Measurements from ENCODE around the gene FHOD1.

FHOD1 gene

DNA sequence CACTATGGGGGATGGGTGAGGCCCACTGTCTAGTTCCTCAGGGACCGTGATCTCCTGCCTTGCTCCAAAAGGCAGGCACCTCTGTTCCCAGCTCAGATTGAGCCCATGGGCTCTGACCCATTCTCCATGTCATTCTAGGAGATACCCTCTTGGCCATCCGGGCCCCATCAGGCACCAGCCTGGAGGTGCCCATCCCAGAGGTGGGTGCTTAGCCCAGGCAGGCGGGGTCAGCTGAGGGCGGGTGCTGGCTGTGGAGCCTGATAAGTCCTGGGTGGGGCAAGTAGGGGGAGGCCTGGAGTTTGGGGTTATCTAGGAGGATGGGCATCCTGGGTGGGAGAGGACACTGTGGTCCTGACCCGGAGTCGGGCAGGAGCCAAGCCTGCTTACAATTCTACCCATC is 53.0 kb downstream of the FHOD1 start:
- TF ChIP-seq EZH2 (IDR thresholded peaks at IDR 0.05; ENCODE audit: borderline replicate concordance, low read length): no peak
- TF ChIP-seq, protein P1, sequence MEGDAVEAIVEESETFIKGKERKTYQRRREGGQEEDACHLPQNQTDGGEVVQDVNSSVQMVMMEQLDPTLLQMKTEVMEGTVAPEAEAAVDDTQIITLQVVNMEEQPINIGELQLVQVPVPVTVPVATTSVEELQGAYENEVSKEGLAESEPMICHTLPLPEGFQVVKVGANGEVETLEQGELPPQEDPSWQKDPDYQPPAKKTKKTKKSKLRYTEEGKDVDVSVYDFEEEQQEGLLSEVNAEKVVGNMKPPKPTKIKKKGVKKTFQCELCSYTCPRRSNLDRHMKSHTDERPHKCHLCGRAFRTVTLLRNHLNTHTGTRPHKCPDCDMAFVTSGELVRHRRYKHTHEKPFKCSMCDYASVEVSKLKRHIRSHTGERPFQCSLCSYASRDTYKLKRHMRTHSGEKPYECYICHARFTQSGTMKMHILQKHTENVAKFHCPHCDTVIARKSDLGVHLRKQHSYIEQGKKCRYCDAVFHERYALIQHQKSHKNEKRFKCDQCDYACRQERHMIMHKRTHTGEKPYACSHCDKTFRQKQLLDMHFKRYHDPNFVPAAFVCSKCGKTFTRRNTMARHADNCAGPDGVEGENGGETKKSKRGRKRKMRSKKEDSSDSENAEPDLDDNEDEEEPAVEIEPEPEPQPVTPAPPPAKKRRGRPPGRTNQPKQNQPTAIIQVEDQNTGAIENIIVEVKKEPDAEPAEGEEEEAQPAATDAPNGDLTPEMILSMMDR (IDR thresholded peaks at IDR 0.05; ENCODE audit: low read length): no peak
- Histone ChIP-seq H3K27me3 (ENCODE audit: insufficient read depth, low read length) (no peaks in the 10 kb centered on the region), H3K79me2 (ENCODE audit: insufficient read depth, low read length) (peaks cover 16% of the 10 kb centered on the region), H3K4me1 (ENCODE audit: insufficient read depth, low read length, severe bottlenecking) (peaks cover 30% of the 10 kb centered on the region), H3K27ac (ENCODE audit: low read depth, low read length, poor library complexity, severe bottlenecking) (no peak overlapping the region), H3K4me3 (ENCODE audit: low read depth, low read length, poor library complexity, severe bottlenecking) (no peak overlapping the region), H3K36me3 (ENCODE audit: insufficient read depth, low read length) (peaks cover 52% of the 10 kb centered on the region), H3K4me2 (ENCODE audit: low read length) (no peak overlapping the region), H3F3A (ENCODE audit: insufficient read depth, low read length) (no peaks in the 10 kb centered on the region), H2AFZ (ENCODE audit: low read length) (no peak overlapping the region), H3K9ac (ENCODE audit: low read length) (no peak overlapping the region), H4K20me1 (ENCODE audit: insufficient read depth, low read length) (no peaks in the 10 kb centered on the region), H3K9me2 (ENCODE audit: low read depth, low read length) (no peaks in the 10 kb centered on the region), H3K9me3 (ENCODE audit: low read length) (no peaks in the 10 kb centered on the region)

DNA sequence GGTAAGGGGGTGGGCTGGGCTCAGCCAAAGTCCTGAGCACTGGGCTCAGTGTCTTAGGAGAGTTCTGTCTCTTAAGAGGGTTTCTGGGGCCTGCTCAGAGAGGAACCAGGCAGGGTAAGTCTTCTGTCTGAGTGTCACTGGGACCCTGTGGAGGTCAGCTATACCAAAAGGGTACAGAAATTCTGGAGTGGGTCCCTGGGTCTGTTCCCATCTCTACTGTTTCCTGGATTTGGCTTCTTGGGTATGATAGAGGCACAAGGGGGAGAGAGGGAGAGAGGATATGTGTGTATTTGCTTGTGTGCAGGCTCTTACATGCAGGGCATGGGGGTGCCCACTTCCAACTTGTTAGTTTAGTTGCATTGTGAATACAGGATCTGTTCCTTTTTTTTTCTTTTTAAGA is 53.7 kb downstream of the FHOD1 start:
- peaks cover 16% of the 10 kb centered on the region for H3K79me2 ChIP-seq (ENCODE audit: insufficient read depth, low read length)
- H4K20me1 ChIP-seq (ENCODE audit: insufficient read depth, low read length): no peaks in the 10 kb centered on the region
- H3K4me1 ChIP-seq (ENCODE audit: insufficient read depth, low read length, severe bottlenecking): peaks cover 23% of the 10 kb centered on the region
- H2AFZ ChIP-seq (ENCODE audit: low read length): no peak overlapping the region
- H3K4me3 ChIP-seq (ENCODE audit: low read depth, low read length, poor library complexity, severe bottlenecking): peak overlapping the region; percentile 98
- no peak for TF ChIP-seq EZH2 (IDR thresholded peaks at IDR 0.05; ENCODE audit: borderline replicate concordance, low read length)
- TF ChIP-seq, protein P1 (IDR thresholded peaks at IDR 0.05; ENCODE audit: low read length): no peak
- peak overlapping the region; percentile 97; the same call in 1 of the 2 replicates for H3K9ac ChIP-seq (ENCODE audit: low read length)
- H3K36me3 ChIP-seq (ENCODE audit: insufficient read depth, low read length): peaks cover 48% of the 10 kb centered on the region
- H3K4me2 ChIP-seq (ENCODE audit: low read length): peak overlapping the region; percentile 99
- no peaks in the 10 kb centered on the region for H3K9me2 ChIP-seq (ENCODE audit: low read depth, low read length)
- H3K27me3 ChIP-seq (ENCODE audit: insufficient read depth, low read length): no peaks in the 10 kb centered on the region
- H3F3A ChIP-seq (ENCODE audit: insufficient read depth, low read length): no peaks in the 10 kb centered on the region
- no peaks in the 10 kb centered on the region for H3K9me3 ChIP-seq (ENCODE audit: low read length)
- no peak overlapping the region for H3K27ac ChIP-seq (ENCODE audit: low read depth, low read length, poor library complexity, severe bottlenecking)

DNA sequence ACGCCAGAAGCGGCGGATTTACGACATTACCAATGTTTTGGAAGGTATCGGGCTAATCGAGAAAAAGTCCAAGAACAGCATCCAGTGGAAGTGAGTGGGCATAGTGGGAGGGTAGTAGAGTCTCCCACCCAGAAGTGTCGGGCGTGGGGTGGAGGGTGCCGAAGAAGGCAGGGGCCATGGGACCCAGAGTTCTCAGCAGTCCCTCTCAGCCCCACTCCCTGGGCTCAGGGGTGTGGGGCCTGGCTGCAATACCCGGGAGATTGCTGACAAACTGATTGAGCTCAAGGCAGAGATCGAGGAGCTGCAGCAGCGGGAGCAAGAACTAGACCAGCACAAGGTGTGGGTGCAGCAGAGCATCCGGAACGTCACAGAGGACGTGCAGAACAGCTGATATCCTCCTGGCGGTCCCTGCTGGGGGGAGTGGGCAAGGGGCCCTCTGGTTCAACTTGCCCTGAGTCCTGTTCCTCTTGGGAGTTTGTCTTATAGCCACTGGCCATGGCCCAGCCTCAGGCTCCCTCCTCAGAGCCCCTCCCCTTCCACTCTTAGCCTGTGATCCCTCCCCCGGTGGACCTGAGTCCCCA is 54.4 kb downstream of the FHOD1 start:
- no peak overlapping the region for H2AFZ ChIP-seq (ENCODE audit: low read length)
- no peaks in the 10 kb centered on the region for H3K27me3 ChIP-seq (ENCODE audit: insufficient read depth, low read length)
- peaks cover 17% of the 10 kb centered on the region for H3K4me1 ChIP-seq (ENCODE audit: insufficient read depth, low read length, severe bottlenecking)
- H3K79me2 ChIP-seq (ENCODE audit: insufficient read depth, low read length): peaks cover 16% of the 10 kb centered on the region
- peak overlapping the region; percentile 97 for H3K9ac ChIP-seq (ENCODE audit: low read length)
- no peak overlapping the region for H3K27ac ChIP-seq (ENCODE audit: low read depth, low read length, poor library complexity, severe bottlenecking)
- TF ChIP-seq EZH2 (IDR thresholded peaks at IDR 0.05; ENCODE audit: borderline replicate concordance, low read length): no peak
- TF ChIP-seq, protein P1 (IDR thresholded peaks at IDR 0.05; ENCODE audit: low read length): no peak
- H3K9me2 ChIP-seq (ENCODE audit: low read depth, low read length): no peaks in the 10 kb centered on the region
- H3K36me3 ChIP-seq (ENCODE audit: insufficient read depth, low read length): peaks cover 45% of the 10 kb centered on the region
- H3F3A ChIP-seq (ENCODE audit: insufficient read depth, low read length): no peaks in the 10 kb centered on the region
- no peaks in the 10 kb centered on the region for H3K9me3 ChIP-seq (ENCODE audit: low read length)
- no peaks in the 10 kb centered on the region for H4K20me1 ChIP-seq (ENCODE audit: insufficient read depth, low read length)
- H3K4me3 ChIP-seq (ENCODE audit: low read depth, low read length, poor library complexity, severe bottlenecking): peak overlapping the region; percentile 98
- peak overlapping the region; percentile 99 for H3K4me2 ChIP-seq (ENCODE audit: low read length)
